T-helper 2 cell treated with Interferon-gamma antibody and Interleukin-4, amounts not matched to agents 100 ng/mL and 5 ng/mL, for 36 hours (primary cell): ENCODE results near the gene ELK3. TPM values are rescaled to one million over a fixed set of nuclear protein-coding genes. Genes with fewer than 3 reads are reported as not detected.

Experiments used
- intact Hi-C: fragments of 100-400 bp; cut with micrococcal nuclease; formaldehyde crosslinking; loops from one replicate; pipeline ENCODE4 v1.15.1; 2023
- total RNA-seq: library from RNA; stranded (reverse); gene quantifications from 2 replicates; pipeline ENCODE4 v1.2.3, GENCODE V29; 2022

The ELK3 gene
- total RNA-seq, 1 donor from 2014 or later, result 29.8 TPM

GRCh38 chr12:96250119-96250685 is 56.0 kb downstream of the ELK3 start:
- intact Hi-C loops, result no loop called here

- intact Hi-C loops, result no loop called here
Measured at GRCh38 chr12:96255077-96255476, 60.9 kb downstream of the ELK3 start.

DNA sequence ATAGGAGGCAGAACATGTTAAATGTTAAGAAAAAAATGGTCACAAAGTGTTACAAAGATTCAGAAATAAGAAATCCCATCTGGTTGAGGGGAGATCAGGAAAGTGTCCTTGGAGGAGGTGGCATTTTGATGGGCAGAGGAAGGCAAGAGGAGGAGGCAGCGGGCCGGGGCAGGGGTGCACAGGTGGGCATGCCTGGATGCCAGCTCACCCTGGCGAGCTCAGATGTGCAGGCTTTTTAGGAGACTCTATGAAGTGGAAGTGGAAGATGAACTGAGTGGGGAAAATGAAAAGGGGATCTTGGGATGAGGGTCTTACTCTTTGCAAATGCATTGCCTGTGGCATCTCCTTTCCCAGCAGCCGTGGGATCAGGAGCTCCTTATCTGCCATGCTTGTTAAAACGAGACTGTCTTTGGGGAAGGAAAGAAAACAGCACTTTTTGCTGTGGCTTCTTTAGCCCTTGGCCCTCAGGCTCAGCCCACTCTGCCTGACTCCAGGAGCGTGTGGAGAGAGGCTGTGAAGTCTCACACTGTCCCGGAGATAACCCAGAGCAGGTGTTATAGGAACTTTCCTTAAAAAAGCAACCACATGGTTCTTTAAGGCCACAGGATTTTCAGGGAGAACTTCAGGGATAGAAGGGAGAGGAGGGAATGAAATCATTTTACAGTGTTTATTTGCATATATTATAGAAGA is 62.6 kb downstream of the ELK3 start:
- intact Hi-C loops, result no loop called here

GRCh38 chr12:96257550-96258103 is 63.5 kb downstream of the ELK3 start:
- intact Hi-C loops, result no loop called here

GRCh38 chr12:96258104-96258961 is 64.2 kb downstream of the ELK3 start:
- intact Hi-C loops, result no loop called here

- intact Hi-C loops, result no loop called here
Measured at GRCh38 chr12:96260231-96260630, 66.1 kb downstream of the ELK3 start.

DNA sequence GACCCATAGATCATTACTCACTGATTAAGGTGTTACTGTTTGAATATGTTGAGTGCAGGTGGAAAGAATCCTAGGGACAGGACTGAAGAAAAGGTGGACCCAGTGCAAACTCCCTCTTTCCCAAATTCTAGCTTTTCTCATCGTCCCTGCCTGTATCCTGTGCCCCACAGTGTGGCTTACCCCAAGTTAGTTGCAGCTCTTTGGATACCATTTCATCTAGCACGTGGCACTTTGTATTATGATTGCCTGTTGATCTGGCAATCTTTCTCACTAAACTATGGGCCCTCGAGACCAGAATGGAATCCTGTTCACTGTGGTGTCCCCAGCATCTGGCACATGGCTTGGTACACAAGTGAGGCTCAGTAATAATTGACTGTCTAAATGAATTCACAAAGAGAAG is 66.5 kb downstream of the ELK3 start:
- intact Hi-C loops, result no loop called here

DNA sequence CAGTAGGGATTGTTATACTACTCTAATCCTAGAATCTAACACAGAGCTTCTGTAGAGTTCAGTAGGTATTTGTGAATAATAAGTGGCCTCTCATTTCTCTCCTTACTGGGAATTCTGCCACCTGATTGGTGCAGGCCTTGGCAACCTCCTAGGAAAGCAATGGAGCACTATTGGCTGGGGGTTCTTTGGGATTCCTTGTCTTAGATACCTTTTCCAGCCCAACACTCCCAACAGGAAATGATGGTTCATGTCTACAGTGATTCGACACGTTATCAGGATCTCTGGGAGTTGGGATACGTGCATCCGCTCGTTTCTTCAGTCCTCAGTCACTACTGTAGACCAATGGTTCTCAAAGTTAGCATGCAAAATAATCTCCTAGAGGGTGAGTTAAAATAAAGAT is 67.4 kb downstream of the ELK3 start:
- intact Hi-C loops, result no loop called here

DNA sequence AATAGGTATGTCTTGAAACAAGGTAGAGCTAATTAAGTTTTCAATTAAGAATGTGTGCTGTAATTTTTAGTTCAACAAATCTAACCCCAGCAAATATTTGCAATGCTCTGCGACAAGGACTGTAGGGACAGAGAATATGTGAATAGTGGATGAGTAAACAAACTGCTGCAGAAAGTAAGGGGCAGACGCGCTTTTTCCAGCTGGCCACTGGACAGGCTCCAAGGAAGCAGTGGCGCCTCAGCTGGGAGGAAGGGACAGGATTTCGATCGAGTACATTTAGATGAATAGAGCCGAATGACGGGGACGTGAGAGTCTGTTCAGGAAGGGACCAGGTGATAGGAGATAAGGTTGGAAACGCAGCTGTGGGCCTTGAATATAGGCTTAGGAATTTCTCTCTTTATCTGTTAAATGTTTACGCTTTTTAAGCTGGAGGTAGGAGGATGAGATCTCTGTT is 69.3 kb downstream of the ELK3 start:
- intact Hi-C loops, result no loop called here

DNA sequence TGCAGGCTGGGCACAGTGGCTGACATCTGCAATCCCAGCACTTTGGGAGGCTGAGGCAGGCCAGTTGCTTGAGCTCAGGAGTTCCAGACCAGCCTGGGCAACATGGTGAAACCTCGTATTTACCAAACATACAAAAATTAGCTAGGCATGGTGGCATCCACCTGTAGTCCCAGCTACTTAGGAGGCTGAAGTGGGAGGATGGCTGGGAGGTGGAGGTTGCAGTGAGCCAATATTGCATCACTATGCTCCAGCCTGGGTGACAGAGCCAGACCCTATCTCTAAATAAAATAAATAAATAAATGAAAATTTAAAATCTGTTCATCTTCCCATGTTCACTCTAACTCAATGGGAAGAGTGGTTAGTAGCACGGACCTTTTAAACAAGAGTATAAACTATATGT is 71.2 kb downstream of the ELK3 start:
- intact Hi-C loops, result no loop called here

DNA sequence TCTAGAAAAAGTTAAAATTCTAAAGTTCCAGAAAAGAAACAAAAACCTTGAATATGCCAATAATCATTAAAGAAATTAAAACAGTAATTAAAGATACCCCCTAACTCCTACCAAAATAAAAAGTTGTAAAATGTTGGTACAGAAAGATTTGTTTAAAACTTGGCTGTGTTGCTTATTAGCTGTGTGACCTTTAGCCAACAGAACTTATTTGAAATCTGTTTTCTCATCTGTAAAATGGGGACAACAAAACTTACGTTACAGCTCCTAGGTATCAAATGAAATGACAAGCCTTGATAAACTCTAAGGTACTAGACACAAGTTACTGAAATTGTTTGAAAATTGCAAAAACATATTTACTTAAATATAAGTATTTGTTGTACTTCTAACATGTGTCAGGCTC is 71.7 kb downstream of the ELK3 start:
- intact Hi-C loops, result no loop called here

- intact Hi-C loops, result no loop called here
Measured at GRCh38 chr12:96266238-96266637, 72.1 kb downstream of the ELK3 start.

DNA sequence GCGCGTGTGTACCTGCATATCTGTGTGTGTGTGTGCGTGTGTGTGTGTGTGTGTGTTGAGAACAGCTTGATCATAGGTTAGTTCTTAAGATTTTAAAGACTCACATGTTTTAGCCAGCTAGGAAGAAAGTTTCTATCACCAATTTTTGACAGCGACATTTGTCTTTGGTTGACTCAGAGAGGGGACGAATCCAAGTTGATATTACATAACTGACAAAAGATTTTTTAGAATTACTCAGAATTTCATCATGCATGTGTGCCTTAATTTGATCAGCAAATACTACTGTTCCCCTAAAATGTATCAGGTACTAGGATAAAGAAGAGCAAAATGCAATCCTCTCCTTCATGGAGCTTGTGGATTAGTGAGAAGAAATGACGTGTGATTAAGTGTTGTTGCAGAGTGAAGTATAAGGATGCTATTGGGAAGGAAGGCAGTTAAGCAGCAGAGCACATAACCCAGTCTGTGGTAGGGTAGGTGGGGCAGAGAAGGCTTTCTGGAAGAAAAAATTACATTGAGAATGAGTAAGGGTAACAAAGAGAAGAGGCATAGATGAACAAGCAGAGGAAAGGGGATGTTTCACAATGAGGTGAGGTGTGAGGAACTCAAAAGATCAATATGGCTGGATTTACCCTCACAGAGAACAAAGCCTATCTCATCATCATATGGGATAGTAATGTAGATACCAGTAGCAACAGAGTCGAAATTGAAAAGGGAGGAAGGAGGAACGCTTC is 77.5 kb downstream of the ELK3 start:
- intact Hi-C loops, result no loop called here

DNA sequence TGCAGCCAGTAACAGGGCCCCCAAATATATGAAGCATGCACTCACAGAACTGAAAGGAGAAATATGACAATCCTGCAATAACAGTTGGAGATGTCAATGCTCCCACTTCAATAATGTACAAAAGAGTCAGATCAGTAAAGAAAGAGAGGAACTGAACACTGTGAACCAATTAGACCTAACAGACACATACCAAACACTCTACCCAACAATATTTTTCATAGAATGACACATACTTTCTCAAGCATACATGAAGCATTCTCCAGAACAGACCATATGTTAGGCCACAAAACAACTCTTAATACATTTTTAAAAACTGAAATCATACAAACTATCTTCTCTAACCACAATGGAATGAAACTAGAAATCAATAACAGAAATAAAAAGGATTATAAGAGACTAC is 80.2 kb downstream of the ELK3 start:
- intact Hi-C loops, result no loop called here

DNA sequence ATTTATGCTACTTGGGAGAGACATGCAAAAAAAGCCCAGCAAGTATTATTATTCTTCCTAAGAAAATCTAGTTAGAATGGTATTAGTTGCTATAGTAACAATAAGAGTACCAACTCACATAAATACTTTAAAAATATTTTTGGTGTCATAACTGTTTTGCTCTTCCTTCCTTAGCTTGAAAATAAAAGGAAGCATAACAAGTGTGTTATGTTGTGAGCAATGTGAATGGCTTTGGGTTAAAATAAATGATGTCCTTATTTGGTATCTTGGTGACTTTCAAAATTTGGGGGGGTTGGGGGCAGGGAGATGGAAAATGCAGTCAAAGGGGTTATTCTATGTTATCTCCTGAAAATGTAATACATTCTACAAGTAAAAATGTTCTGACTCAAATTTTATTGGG is 91.0 kb downstream of the ELK3 start:
- intact Hi-C loops, result no loop called here

DNA sequence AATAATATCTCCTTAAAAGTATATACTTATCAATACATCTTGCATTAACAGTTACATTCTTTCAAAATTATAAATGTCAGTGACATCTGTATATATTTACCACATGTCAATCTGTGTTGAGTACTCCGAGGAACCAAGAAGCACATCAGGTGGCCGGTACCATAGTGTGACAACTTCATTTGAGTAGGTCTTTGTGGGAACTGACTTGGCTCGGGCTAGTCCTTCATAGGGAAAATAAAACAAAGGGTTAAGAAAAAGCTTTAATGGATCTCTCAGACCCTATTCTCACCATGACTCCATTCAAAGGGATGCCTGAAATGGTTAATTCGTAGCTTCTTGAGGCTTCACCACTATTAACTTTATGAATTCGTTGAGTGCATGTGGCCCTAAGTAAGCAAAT is 94.9 kb downstream of the ELK3 start:
- intact Hi-C loops, result no loop called here

- intact Hi-C loops, result loop anchor here (10.0 kb wide), 1 partner anchor 102 kb away; no protein-coding TSS in a partner anchor
Measured at GRCh38 chr12:96293093-96293492, 98.9 kb downstream of the ELK3 start.

GRCh38 chr12:96294831-96295230 is 100.7 kb downstream of the ELK3 start:
- intact Hi-C loops, result loop anchor here (10.0 kb wide), 1 partner anchor 100 kb away; no protein-coding TSS in a partner anchor

GRCh38 chr12:96295532-96296160 is 101.5 kb downstream of the ELK3 start:
- intact Hi-C loops, result loop anchor here (10.0 kb wide), 1 partner anchor 99 kb away; no protein-coding TSS in a partner anchor

- intact Hi-C loops, result loop anchor here (10.0 kb wide), 1 partner anchor 97 kb away; no protein-coding TSS in a partner anchor
Measured at GRCh38 chr12:96297504-96297903, 103.3 kb downstream of the ELK3 start.

DNA sequence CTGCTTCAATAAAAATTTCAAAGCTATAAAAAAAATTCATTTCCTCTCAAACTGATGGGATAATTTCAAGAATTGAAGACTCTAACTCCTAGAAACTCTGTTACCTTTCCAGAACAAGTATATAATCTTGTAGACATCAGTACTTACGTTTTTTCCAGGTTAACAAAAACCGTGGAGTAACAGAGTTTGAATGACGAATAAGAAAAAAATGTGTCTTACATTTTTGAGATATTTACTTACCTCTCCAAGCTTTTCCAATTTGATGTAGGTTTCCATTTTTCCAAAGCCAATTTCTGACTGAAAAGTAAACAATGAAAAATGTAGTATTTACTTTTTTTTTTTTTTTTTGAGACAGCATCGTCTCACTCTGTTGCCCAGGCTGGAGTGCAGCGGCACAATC is 105.9 kb downstream of the ELK3 start:
- intact Hi-C loops, result no loop called here
